Skeletal muscle cell (primary cell): ENCODE measurements around the gene MIOS.
"Not testable (repeated sequence)": the region's sequence is repeated elsewhere in the genome, so short reads cannot be mapped to it uniquely, and the experiment has no call there.

Source experiments
- DNase-seq: peaks from one replicate; pipeline ENCODE4 v3.0.0-alpha.2; 2010; ENCODE audit warnings: low read depth
- H3K4me3 ChIP-seq: 2 replicates; pipeline ENCODE4 v1.5.1; 2011; ENCODE audit warnings: low read depth, mild to moderate bottlenecking, control low read depth, low read length, moderate library complexity

The MIOS gene

GRCh38 chr7:7639421-7639820 lies 72.7 kb downstream of the MIOS start:
- no peak for DNase-seq
- H3K4me3 ChIP-seq: peak overlapping the region; percentile 97

DNA sequence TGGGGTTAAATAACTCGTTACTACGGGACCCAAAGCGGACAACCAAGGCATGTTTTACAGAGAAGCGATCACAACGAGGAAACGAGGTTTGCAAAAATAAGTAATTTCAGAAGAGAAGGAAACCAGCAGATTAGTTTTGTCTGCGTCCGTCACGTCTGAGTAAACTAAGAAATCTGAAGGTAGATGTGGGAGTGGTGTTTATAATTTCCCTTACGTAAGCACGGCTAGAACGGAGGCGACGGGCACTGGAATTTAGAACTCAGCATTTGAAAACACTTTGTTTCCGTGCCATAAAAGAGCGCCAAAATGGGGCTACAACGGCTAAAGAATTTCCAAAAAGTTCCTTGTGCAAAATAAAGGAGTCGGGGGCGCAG lies 73.2 kb downstream of the MIOS start:
- H3K4me3 ChIP-seq: peak overlapping the region; percentile 97
- no peak for DNase-seq

DNA sequence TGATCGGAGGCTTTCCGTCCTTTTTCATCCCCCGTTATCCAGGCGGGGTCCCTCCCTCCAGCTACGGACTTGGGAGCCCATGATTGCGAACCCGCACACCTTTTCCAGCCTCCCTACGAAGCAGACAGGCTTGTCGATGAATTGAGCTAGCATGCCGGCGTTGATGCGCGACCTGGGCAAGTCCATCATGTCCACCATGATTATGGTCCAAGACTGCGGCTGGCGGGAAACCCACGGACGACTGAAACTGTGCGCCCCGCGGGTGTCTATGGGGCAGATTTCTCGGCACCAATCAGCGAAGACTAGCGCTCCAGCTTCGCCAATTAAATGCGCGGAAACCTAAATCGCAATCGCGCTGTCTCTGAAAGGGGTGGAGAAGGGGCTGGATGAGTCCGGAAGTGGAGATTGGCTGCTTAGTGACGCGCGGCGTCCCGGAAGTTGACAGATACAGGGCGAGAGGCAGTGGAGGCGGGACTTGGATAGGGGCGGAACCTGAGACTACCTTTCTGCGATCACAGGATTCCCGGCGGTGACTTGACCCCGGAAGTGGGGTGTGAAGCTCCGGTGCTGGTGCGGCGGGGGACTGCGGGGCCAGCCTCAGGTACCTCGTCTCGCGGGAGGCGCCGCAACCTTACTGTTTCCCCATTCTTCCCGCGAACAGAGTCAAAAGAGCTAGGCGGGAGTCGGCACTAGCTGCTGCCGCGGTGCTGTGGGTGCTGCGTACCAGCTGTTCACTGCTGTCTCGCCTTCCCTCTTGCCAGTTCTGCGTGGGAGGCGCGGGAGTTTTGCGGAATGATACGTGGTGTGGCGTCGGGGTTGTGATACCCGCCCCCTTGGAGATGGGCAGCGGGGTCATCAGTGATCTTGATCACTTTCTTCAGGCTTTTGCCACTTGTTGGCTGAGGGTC lies 73.8 kb downstream of the MIOS start, which contains the start of gene UMAD1:
UMAD1 (plus strand) TSS at position 532 of the 908 bp plus-strand sequence. CDS start 32,620 bp downstream, outside the sequence.
- peak within 1 kb of the TSS; percentile 97 for H3K4me3 ChIP-seq
- peak; percentile 93 for DNase-seq

GRCh38 chr7:7641129-7641663 lies 74.5 kb downstream of the MIOS start:
- no peak for DNase-seq
- peak overlapping the region; percentile 97 for H3K4me3 ChIP-seq

GRCh38 chr7:7642081-7642480 lies 75.4 kb downstream of the MIOS start:
- H3K4me3 ChIP-seq: no peak overlapping the region
- DNase-seq: no peak

GRCh38 chr7:7647495-7648036 lies 80.9 kb downstream of the MIOS start:
- H3K4me3 ChIP-seq: no peak overlapping the region
- DNase-seq: no peak

- no peak for DNase-seq
- H3K4me3 ChIP-seq: no peak overlapping the region
Observed at GRCh38 chr7:7650682-7651206, 84.1 kb downstream of the MIOS start.

DNA sequence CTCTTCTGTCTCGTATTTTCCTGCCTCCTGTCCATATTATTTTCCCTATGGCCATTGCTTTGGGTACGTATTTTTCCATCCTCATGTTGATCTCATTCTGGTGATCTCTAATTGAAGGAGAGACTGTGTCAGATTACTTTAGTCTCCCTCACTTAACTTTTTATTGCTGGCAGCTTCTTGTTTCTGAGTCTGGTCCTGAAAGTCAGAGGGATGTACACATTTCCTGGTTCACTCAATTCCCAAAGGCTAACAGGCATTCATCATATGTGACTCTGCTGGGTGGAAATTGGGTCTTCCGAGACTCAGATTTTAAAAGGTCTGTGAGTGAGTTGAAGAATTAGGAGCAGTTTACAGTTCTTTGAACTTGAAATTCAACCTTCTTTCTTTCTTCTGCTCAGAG lies 84.8 kb downstream of the MIOS start:
- H3K4me3 ChIP-seq: no peak overlapping the region
- peak; percentile 4 for DNase-seq

DNA sequence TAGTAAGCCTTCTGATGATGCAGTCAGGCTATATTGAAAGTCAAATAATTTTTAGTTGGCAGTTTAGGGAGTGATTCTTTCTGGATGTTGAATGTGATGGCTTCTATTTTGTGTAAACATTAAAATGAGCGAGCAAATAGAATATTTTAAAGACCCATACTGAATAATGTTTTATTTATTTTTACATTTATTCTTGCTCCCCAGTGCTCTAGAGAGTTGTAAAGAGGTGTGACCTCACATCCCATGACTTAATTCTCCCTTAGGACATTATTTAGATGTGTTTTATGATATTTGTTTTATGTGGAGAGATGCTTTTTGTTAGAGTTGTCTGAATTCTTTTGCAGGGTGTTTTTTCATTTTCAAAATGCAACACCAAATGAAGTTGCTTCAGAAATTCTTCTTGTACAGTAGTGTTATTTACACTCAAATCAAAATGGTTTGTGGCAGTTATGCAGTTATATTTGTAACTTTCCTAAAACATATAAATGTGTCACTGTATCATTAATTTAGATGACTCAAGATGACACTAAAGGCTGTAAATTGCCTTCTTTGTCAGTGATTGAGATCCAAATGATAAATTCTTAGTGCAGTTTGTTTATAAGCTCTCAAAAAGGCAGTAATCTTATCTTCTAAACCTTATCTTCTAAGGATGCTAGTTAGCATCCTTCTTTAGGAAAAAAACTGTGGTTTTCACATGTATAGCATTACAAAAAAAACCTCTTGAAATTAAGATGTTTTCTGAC lies 86.3 kb downstream of the MIOS start:
- H3K4me3 ChIP-seq: no peak overlapping the region
- DNase-seq: no peak

DNA sequence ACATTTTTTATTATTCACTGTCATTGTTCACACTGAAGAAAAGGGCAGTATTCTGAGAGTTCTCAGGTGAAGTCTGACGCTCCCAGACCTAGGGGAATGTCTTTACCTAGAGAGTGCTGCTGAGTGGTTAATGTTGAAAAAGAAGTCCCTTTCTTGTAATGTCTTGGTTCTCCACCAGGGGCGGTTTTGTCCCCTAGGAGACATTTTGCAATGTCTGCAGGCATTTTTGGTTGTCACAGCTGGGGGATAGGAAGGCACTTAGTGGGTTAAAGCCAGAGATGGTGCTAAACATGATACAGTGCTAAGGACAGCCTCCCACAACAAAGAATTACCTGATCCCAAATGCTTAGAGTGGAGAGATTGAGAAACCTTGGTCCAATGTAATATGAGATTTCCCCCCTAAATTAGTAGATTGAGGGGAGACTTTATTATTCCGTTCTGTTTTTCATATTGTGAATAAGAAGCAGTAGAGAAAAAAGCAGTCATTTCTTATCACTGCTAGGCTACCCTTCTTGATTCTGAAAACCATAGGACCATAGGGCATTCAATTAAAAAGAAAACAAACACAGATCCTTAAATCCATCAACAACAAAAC lies 87.0 kb downstream of the MIOS start:
- no peak for DNase-seq
- no peak overlapping the region for H3K4me3 ChIP-seq

DNA sequence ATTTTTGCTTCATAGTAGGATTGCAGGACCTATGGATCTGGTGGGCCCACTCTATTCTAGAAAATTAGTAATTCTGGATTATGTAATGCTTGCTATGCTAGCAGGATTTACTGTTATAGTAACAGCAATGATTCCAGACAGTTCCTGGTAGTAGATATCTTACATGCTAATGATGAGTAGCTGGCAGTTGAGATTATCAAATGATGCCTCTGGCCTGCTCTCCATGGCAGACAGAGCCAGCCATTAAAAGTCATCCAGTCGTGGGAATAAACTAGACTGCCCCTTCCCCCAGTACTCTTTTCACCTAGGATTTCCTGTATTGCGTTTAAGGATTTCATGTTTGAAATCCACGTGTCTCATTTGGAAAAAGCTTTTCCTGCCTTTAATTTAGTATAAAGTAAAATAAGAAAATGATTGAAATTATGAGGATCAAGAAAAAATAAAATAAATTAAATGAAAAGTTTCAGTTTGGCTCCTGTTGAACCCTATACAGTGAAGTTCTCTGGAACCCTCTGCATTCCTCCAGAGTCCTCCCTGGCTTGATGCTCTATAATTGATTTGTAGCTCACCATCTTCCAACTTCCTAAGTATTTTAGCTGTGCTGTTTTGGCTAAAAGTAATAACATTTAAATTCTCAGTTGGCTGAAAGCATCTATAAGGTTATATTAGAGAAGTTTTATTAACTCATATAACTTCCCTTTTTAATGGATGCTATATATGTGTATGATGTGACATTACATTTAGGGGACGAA lies 88.5 kb downstream of the MIOS start:
- no peak overlapping the region for H3K4me3 ChIP-seq
- DNase-seq: peak; percentile 2

DNA sequence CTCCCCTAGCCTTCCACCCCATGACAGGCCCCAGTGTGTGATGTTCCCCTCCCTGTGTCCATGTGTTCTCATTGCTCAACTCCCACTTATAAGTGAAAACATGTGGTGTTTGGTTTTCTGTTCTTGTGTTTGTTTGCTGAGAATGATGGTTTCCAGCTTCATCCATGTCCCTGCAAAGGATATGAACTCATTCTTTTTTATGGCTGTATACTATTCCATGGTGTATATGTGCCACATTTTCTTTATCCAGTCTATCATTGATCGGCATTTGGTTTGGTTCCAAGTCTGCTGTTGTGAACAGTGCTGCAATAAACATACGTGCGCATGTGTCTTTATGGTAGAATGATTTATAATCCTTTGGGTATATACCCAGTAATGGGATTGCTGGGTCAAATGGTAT lies 89.8 kb downstream of the MIOS start:
- not testable (repeated sequence) for DNase-seq, H3K4me3 ChIP-seq
